HPDE6-E6E7 (cell line): Measurements from ENCODE around the gene CFAP107.
"Not testable (repeated sequence)": the region's sequence is repeated elsewhere in the genome, so short reads cannot be mapped to it uniquely, and the experiment has no call there.

ENCODE experiments used
- DNase-seq: peaks from one replicate; pipeline ENCODE4 v3.0.0; 2011; ENCODE audit warnings: missing footprints; ENCODE audit errors: extremely low spot score

The CFAP107 gene

DNA sequence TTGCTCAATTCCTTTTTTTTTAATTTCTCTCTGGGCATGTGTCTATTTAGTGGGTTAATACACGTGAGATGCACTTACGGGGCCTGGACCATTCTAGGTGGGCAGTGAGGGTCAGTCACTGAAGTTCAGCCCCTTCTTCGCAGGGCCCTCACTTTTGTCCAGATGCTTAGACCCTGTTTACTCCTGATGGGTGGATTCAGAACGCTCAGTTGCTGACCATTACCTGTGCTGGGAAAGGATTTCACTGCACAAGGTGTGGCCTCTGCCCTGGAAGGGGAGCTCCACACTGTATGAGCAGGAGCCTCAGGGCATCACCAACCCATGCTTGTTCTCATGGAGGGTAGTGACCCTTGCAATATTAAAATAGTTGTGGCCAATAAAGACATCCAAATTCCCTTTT lies 32.1 kb downstream of the CFAP107 start:
- no peak for DNase-seq

DNA sequence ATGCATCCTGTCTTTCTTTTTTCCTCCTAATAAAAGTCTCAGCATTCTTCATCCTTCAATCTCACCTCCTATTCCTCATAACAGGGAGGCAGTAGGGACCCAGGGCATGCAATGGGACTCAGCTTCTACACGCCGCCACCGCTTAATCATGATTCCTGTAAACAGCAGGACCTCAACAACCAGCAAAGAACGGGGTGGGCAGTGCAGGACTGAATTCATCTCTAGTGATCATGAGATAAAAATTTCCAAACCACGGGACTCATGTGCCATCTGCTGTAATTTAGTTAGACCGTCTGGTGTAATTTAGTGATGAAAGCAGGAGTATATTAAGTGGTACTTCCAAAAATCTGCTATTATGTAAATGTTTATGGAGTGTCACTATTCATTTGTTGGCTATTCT lies 32.9 kb downstream of the CFAP107 start:
- no peak for DNase-seq

GRCh38 chr1:12781488-12781887 lies 35.5 kb downstream of the CFAP107 start:
- DNase-seq: not testable (repeated sequence)

DNA sequence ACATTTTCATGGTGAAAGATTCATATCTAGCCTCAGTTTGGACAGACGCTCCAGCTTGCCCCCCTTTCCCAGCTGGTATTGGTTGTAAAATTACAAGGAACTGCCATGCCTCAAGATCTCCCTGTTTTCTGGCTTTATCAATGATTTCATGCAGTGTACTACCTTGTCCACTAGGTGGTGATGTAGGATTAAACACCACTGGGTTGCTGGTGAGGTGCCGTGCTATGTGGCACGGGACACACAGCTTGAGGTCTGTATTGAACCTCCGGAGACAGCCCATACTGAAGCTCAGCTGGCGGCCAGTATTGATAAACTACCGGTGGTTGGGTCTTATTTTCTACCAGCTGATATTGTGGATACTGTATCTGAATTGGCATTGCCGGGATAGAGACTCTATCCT lies 37.8 kb downstream of the CFAP107 start:
- DNase-seq: not testable (repeated sequence)

GRCh38 chr1:12784729-12785128 lies 38.7 kb downstream of the CFAP107 start:
- not testable (repeated sequence) for DNase-seq

DNA sequence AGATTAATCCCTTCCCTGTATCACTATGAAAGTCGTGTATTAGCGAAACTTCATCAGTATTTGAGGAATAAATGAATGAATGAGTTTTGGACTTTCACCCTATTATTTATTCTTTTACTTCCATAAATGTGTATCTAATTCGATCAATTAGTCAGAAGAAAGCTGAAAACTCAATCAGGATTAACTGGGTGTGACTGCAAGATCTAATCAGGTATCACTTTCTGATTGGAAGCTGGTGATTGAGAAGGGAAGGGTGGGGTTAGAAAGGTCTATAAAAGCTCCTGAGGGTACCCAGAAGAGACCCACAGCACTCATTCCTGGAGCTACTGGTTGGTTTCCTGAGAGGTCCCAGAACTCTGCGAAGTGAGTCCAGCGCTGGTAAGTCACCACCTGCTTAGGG lies 45.1 kb downstream of the CFAP107 start, which contains the start of gene PRAMEF1:
TSS of gene PRAMEF1 (plus strand) at position 301 of the 400 bp plus-strand sequence. CDS start 1,831 bp downstream, outside the sequence.
- DNase-seq: not testable (repeated sequence)

GRCh38 chr1:12798911-12799310 lies 52.9 kb downstream of the CFAP107 start:
- DNase-seq: no peak

DNA sequence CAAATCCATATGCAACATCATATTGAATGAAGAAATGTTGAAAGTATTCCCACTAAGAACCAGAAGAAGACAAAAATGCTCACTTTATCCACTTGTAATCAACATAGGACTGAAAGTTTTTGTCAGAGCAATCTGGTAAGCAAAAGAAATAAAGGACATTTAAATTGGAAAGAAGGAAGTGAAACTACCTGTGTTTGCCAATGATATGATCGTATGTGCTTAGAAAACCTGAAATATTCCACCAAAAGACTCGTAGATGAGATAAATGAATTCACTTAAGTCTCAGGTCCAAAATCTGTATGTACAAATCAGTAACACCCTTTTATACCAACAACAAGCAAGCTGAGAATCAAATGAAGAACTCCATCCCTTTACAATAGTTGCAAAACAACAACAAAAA lies 53.7 kb downstream of the CFAP107 start:
- no peak for DNase-seq

DNA sequence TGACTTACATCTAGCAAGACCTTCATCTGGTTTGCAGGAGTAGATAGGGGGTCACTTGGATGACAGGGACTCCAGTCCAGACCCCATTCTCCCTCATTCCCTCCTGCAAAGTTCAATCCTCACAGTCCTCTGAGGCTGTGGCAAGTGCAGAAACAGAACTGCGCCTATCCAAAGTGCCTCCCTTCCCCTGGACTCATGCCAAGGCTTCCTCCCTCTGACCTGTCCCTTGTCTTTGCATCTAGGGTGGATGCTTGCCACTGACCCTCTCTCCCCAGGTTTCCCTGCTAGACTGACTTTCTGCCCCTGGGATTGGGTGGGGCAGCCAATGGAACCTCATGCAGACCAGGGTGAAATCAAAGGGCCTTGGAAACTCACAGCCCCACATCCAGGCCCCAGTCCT lies 63.9 kb downstream of the CFAP107 start:
- DNase-seq: no peak

GRCh38 chr1:12810691-12811408 lies 64.8 kb downstream of the CFAP107 start:
- DNase-seq: no peak

DNA sequence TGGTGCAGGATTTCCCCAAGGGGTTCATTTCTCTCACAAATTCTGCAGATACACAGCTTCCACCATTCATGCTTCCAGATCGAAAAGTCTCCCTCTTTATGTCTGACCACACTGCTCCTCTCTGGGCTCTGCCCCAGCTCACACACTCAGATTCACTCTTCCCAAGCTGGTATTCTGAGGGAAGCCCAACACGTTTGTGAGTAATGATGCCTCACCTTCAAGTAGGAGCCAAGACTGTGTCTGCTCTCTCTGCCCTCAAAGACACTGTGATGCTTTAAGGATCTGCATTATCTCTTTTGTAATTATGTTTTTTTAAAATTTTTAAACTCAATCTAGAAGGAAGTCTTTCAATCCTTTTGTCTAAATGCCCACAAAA lies 65.4 kb downstream of the CFAP107 start:
- no peak for DNase-seq
